ENCODE measurements around the gene IDH3G. TPM values are rescaled to one million over a fixed set of nuclear protein-coding genes. Genes with fewer than 3 reads are reported as not detected.

Gene IDH3G
- total and polyA plus RNA-seq, 3 donors from 2014 or later: 52.4 to 83.1 (median 74.9) TPM

DNA sequence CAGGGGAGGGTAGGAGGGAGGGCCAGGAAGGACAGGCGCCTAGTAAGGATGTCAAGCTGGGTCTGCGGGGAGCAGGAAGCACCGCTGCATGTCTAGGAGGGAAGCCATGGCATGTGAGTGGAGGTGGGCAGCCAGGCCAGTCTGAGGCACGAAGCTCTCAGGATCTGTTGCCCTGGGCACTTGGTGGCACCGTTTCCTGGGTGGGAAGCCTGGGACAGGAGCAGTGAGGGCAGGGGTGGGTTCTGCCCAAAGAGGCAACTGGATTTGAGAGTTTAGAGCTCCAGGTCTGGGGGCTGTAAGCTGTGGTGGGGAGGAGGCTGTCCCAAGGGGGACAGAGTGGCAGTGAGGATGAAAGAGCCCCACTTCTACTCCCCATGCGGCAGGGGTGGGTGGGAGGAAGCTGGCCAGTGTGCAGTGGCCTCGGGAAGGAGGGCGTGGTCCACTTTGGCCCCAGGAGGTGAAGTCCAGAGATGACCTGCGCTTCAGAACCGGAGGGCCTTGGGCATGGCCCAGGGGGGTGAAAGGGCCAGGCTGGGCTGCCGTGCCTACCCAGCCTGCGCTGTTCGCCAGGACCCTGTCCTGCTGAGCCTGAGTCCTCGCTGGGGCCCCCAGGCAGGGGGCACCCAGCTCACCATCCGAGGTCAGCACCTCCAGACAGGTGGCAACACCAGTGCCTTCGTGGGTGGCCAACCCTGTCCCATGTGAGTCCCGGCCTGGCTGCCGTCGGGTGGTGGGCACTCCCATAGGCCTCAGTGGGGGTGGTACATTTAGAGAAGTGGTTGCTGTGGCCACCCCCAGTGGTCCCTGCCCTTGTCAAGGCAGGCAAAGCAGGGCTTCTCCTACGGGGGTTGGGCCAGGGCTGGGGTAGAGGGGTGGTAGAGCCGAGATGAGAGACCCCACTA, 21.6 kb downstream of the IDH3G start:
- no peak overlapping the region for H3K27ac ChIP-seq
- no peaks in the 10 kb centered on the region for H3K36me3 ChIP-seq (ENCODE audit: low read depth, missing control alignments)
- no peaks in the 10 kb centered on the region for H3K9me3 ChIP-seq
- no peaks in the 10 kb centered on the region for H3K4me1 ChIP-seq
- 85 to 91% methylated on average over 4 to 17 of the region's 21 CpGs for WGBS, 2 donors
- TF ChIP-seq, protein P1, sequence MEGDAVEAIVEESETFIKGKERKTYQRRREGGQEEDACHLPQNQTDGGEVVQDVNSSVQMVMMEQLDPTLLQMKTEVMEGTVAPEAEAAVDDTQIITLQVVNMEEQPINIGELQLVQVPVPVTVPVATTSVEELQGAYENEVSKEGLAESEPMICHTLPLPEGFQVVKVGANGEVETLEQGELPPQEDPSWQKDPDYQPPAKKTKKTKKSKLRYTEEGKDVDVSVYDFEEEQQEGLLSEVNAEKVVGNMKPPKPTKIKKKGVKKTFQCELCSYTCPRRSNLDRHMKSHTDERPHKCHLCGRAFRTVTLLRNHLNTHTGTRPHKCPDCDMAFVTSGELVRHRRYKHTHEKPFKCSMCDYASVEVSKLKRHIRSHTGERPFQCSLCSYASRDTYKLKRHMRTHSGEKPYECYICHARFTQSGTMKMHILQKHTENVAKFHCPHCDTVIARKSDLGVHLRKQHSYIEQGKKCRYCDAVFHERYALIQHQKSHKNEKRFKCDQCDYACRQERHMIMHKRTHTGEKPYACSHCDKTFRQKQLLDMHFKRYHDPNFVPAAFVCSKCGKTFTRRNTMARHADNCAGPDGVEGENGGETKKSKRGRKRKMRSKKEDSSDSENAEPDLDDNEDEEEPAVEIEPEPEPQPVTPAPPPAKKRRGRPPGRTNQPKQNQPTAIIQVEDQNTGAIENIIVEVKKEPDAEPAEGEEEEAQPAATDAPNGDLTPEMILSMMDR (IDR thresholded peaks at IDR 0.05): no peak
- TF ChIP-seq POLR2A (IDR thresholded peaks at IDR 0.05): no peak
- H3K4me3 ChIP-seq: no peak overlapping the region
- DNase-seq: no peak
- intact Hi-C loops (cut with DNase I; ENCODE audit: low total_unique reads): no loop called here
- no peaks in the 10 kb centered on the region for H3K27me3 ChIP-seq

DNA sequence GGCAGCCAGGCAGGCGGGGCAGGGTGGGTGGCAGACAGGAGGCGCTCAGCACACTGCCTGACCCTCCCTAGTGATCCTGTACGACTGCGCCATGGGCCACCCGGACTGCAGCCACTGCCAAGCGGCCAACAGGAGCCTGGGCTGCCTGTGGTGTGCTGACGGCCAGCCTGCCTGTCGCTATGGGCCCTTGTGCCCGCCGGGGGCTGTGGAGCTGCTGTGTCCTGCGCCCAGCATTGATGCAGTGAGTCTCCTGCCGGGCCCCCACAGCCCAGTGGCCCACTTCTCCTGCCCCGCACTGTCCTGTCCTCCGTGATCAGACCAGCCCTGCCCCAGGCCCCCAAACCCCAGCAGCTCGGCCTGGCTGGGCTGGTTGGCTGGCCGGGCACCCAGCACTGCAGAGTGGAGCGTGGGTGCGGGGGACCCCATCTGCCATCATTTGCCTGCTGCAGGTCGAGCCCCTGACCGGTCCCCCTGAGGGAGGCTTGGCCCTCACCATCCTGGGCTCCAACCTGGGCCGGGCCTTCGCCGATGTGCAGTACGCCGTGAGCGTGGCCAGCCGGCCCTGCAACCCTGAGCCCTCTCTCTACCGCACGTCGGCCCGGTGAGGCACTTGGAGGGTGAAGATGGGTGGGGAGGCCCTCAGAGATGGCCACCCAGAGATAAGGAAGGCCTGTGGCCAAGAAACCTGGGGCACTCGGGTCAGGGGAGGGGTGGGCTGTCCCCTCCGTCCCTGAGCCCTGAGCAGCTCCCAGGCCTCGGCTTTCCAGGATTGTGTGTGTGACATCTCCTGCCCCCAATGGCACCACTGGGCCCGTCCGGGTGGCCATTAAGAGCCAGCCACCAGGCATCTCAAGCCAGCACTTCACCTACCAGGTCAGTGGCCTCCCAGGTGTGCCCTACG, 22.5 kb downstream of the IDH3G start:
- intact Hi-C loops (cut with DNase I; ENCODE audit: low total_unique reads): no loop called here
- Histone ChIP-seq H3K4me1 (no peaks in the 10 kb centered on the region), H3K27me3 (no peaks in the 10 kb centered on the region), H3K27ac (no peak overlapping the region), H3K4me3 (no peak overlapping the region), H3K36me3 (ENCODE audit: low read depth, missing control alignments) (no peaks in the 10 kb centered on the region), H3K9me3 (no peaks in the 10 kb centered on the region)
- TF ChIP-seq POLR2A (IDR thresholded peaks at IDR 0.05): no peak
- TF ChIP-seq, protein P1 (IDR thresholded peaks at IDR 0.05): no peak
- 90% methylated on average over 19 of the region's 37 CpGs; no CpG with 5 or more reads in 1 of the 2 donors for WGBS, 2 donors
- DNase-seq: no peak

DNA sequence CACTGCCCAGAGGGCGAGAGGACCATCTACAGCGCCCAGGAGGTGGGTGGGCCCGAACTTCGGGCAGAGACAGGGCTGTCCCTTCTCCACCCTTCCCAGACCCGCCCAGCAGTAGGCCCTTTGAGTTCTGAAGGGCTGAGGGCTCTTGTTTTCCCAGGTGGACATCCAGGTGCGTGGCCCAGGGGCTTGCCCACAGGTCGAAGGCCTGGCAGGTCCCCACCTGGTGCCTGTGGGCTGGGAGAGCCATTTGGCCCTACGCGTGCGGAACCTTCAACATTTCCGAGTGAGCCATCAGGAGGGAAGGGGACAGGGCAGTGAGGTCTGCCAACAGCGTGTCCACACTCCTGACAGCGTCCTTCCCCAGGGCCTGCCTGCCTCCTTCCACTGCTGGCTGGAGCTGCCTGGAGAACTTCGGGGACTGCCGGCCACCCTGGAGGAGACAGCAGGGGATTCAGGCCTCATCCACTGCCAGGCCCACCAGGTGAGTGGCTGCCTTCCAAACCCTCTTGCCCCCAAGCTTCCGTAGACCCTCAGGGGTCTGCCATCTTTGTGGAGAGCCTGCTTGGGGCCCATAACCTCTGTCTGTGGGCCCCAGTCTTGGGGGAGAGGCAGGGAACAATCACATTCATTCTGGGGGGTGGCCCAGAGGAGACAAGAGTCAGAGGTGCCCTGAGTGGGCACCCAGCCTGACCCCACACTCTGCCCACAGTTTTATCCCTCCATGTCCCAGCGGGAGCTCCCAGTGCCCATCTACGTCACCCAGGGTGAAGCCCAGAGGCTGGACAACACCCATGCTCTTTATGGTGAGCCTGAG, 23.4 kb downstream of the IDH3G start:
- TF ChIP-seq, protein P1 (IDR thresholded peaks at IDR 0.05): no peak
- TF ChIP-seq POLR2A (IDR thresholded peaks at IDR 0.05): no peak
- Histone ChIP-seq H3K4me3 (no peak overlapping the region), H3K9me3 (no peaks in the 10 kb centered on the region), H3K36me3 (ENCODE audit: low read depth, missing control alignments) (no peaks in the 10 kb centered on the region), H3K27me3 (no peaks in the 10 kb centered on the region), H3K27ac (no peak overlapping the region), H3K4me1 (peaks cover 3% of the 10 kb centered on the region)
- intact Hi-C loops (cut with DNase I; ENCODE audit: low total_unique reads): no loop called here
- no peak for DNase-seq
- WGBS, 2 donors: 94% methylated on average over 16 of the region's 18 CpGs; no CpG with 5 or more reads in 1 of the 2 donors

DNA sequence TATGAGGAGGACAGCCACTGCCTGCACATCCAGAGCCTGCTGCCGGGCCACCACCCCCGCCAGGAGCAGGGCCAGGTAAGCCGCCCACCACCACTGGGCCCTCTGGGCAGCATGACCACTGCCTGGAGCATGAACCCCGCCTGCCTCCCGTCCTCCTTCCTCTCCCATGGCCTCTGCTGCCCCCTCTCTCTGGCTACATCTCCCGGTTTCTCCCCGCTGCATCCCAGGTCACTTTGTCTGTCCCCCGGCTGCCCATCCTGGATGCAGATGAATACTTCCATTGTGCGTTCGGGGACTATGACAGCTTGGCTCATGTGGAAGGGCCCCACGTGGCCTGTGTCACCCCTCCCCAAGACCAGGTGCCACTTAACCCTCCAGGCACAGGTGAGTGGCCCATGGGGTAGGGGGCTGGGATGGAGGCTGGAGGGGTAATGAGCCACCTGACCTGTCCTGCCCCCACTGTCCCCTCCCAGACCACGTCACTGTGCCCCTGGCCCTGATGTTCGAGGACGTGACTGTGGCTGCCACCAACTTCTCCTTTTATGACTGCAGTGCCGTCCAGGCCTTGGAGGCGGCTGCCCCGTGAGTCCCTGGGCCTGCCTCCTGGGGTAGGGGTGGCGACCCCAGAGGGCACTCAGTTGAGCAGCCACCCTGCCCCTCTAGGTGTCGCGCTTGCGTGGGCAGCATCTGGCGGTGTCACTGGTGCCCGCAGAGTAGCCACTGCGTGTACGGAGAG, 24.1 kb downstream of the IDH3G start:
- no peak for DNase-seq
- Histone ChIP-seq H3K27me3 (no peaks in the 10 kb centered on the region), H3K36me3 (ENCODE audit: low read depth, missing control alignments) (no peaks in the 10 kb centered on the region), H3K9me3 (no peaks in the 10 kb centered on the region), H3K27ac (no peak overlapping the region), H3K4me3 (no peak overlapping the region), H3K4me1 (peaks cover 11% of the 10 kb centered on the region)
- TF ChIP-seq, protein P1 (IDR thresholded peaks at IDR 0.05): no peak
- TF ChIP-seq POLR2A (IDR thresholded peaks at IDR 0.05): no peak
- WGBS, 2 donors: 93% methylated on average over 17 of the region's 25 CpGs; no CpG with 5 or more reads in 1 of the 2 donors
- intact Hi-C loops (cut with DNase I; ENCODE audit: low total_unique reads): loop anchor here (10.0 kb wide), 1 partner anchor 185 kb away; no protein-coding TSS in a partner anchor

All from testis (tissue), 3 donors.